Fibroblast of lung (primary cell): Measurements from ENCODE around the gene IGF1.

ENCODE experiments used
- CTCF ChIP-seq, 2 donors: IDR thresholded peaks in 1 of 2; conservative IDR thresholded peaks in 1 of 2; 1 replicate in 1 of 2; 2 replicates in 1 of 2; pipeline ENCODE4 v1.5.1; 2011 to 2012; ENCODE audit warnings: low read length in 2 of 2, control low read depth in 1 of 2, inconsistent platforms in 1 of 2, low read depth in 1 of 2, mild to moderate bottlenecking in 1 of 2
- EZH2 ChIP-seq: IDR thresholded peaks from 2 replicates; pipeline ENCODE4 v1.5.1; 2012; ENCODE audit warnings: low read length, control low read depth, mild to moderate bottlenecking; ENCODE audit errors: missing control alignments

- TF ChIP-seq CTCF (conservative IDR thresholded peaks at IDR 0.05 in 1 of 2, IDR thresholded peaks at IDR 0.05 in 1 of 2; ENCODE audit: low read depth in 1 of 2, low read length in 2 of 2) (no peak), EZH2 (no peak)
Observed at GRCh38 chr12:102526656-102527055, 46.3 kb upstream of the IGF1 start.
